ENCODE results near the gene BAIAP2L1. TPM values are rescaled to one million over a fixed set of nuclear protein-coding genes. Genes with fewer than 3 reads are reported as not detected.

BAIAP2L1 gene
- total RNA-seq, 1 donor from 2014 or later: 21.1 TPM

GRCh38 chr7:98341106-98341505, 59.8 kb downstream of the BAIAP2L1 start:
- H3K4me3 ChIP-seq: no peak overlapping the region
- H3K9me3 ChIP-seq: no peaks in the 10 kb centered on the region
- no peak for DNase-seq
- no peaks in the 10 kb centered on the region for H3K27me3 ChIP-seq (ENCODE audit: low read depth)
- ATAC-seq: no peak
- no peak for TF ChIP-seq CTCF (IDR thresholded peaks at IDR 0.05)
- H3K27ac ChIP-seq: no peak overlapping the region
- H3K4me1 ChIP-seq: no peaks in the 10 kb centered on the region
- intact Hi-C loops (cut with DNase I): no loop called here
- no peaks in the 10 kb centered on the region for H3K36me3 ChIP-seq

- no peaks in the 10 kb centered on the region for H3K27me3 ChIP-seq (ENCODE audit: low read depth)
- H3K36me3 ChIP-seq: no peaks in the 10 kb centered on the region
- no peaks in the 10 kb centered on the region for H3K9me3 ChIP-seq
- no peak overlapping the region for H3K4me3 ChIP-seq
- no peak for TF ChIP-seq CTCF (IDR thresholded peaks at IDR 0.05)
- H3K27ac ChIP-seq: no peak overlapping the region
- intact Hi-C loops (cut with DNase I): no loop called here
- no peaks in the 10 kb centered on the region for H3K4me1 ChIP-seq
- DNase-seq (no peak), ATAC-seq (no peak)
Observed at GRCh38 chr7:98339043-98339442, 61.8 kb downstream of the BAIAP2L1 start.

GRCh38 chr7:98338441-98338840, 62.4 kb downstream of the BAIAP2L1 start:
- intact Hi-C loops (cut with DNase I): no loop called here
- DNase-seq: no peak
- Histone ChIP-seq H3K36me3 (no peaks in the 10 kb centered on the region), H3K27ac (no peak overlapping the region), H3K27me3 (ENCODE audit: low read depth) (no peaks in the 10 kb centered on the region), H3K4me3 (no peak overlapping the region), H3K4me1 (no peaks in the 10 kb centered on the region), H3K9me3 (no peaks in the 10 kb centered on the region)
- no peak for ATAC-seq
- TF ChIP-seq CTCF (IDR thresholded peaks at IDR 0.05): no peak

GRCh38 chr7:98335411-98335977, 65.4 kb downstream of the BAIAP2L1 start:
- Histone ChIP-seq H3K27me3 (ENCODE audit: low read depth) (no peaks in the 10 kb centered on the region), H3K4me1 (no peaks in the 10 kb centered on the region), H3K27ac (no peak overlapping the region), H3K36me3 (no peaks in the 10 kb centered on the region), H3K9me3 (no peaks in the 10 kb centered on the region), H3K4me3 (no peak overlapping the region)
- TF ChIP-seq CTCF (IDR thresholded peaks at IDR 0.05): no peak
- DNase-seq (no peak), ATAC-seq (no peak)
- intact Hi-C loops (cut with DNase I): no loop called here

- Histone ChIP-seq H3K27me3 (ENCODE audit: low read depth) (no peaks in the 10 kb centered on the region), H3K4me3 (no peak overlapping the region), H3K27ac (no peak overlapping the region), H3K4me1 (no peaks in the 10 kb centered on the region), H3K36me3 (no peaks in the 10 kb centered on the region), H3K9me3 (no peaks in the 10 kb centered on the region)
- intact Hi-C loops (cut with DNase I): no loop called here
- ATAC-seq: no peak
- no peak for DNase-seq
- TF ChIP-seq CTCF (IDR thresholded peaks at IDR 0.05): no peak
Observed at GRCh38 chr7:98334081-98334480, 66.8 kb downstream of the BAIAP2L1 start.

Measured in lower lobe of right lung (tissue), 2 donors.